GM18499 (cell line): ENCODE data around the gene CADPS2.
"Not testable (repeated sequence)": the region's sequence is repeated elsewhere in the genome, so short reads cannot be mapped to it uniquely, and the experiment has no call there.

Experiments used
- ATAC-seq: cut with Tn5 transposase; IDR thresholded peaks from one replicate; pipeline ENCODE4 v1.9.1; 2021; ENCODE audit warnings: moderate number of reproducible peaks; ENCODE audit not compliant: insufficient read depth, unreplicated experiment

Gene CADPS2

DNA sequence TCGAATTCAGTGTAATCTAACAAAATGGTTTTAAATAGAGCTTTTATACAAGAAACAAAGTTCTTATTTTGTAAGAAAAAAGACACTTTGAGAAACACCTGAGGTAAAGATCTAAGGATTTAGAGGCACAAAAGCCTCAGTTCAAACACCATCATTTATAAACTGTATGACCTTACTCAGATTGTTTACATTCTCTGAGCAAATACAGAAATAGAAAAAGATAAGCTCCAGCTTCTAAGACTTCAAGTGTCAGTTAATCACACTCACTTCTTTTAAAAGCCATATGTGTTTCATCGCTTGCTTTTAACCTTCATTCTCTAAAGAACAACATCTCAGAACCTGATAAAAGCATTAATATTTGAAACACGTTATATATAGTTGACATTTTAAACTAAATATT, 27.9 kb downstream of the CADPS2 start:
- no peak for ATAC-seq

DNA sequence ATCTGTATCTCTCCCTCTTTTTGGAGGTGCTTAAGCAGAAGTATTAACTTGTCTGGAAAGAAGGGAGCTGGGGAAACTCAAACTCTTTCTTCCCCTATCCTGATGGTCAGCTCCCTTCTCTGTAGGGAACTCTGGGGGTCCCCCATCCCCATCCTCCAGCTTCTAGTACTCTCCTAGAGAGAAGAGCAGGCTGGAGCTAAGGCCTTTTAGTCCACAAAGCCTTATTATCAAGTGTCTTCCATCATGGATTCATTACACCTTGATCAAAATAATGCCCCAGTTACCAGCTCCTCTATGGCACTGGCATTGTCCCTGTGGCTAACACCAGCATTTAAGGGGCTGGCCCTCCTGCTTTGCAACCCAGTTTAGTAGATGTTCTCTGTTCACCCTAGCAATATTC, 35.7 kb downstream of the CADPS2 start:
- ATAC-seq: no peak

DNA sequence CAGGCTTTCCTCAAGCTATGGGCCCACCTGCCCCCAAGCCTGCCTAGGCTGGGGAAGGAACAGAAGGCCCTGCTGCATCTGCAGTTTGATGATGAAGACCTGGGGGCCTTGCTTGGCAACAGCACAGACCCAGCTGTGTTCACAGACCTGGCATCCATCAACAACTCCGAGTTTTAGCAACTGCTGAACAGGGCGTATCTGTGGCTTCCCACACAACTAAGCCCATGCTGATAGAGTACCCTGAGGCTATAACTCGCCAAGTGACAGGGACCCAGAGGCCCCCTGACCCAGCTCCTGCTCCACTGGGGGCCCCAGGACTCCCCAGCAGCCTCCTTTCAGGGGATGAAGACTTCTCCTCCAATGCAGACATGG, 36.3 kb downstream of the CADPS2 start:
- no peak for ATAC-seq

DNA sequence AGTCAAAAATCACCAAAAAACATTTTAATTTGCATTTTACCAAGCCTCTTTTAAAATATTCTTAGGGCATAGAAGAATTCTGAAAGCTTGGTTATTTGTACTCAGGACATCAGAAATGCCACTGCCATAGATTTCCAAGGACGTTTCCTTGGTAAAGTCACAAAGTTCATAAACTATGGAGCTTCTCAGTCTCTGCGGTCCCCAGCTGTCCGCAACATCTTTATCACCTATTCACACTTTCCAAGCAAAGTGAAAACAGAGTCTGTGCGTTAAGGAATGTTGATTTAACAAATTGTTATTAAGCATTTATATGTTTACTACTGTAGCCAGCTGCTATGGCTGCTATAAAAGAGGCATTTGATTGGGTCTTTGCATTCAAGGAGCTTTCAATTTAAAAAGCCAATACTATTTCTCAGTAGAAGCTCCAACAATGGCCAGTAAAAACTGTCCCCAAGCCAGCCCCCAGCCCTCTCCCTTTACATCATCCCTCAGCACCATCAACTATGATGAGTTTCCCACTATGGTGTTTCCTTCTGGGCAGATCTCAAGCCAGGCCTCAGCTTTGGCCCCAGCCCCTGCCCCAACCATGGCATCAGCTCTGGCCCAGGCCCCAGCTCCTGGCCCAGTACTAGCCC, 36.8 kb downstream of the CADPS2 start:
- no peak for ATAC-seq

DNA sequence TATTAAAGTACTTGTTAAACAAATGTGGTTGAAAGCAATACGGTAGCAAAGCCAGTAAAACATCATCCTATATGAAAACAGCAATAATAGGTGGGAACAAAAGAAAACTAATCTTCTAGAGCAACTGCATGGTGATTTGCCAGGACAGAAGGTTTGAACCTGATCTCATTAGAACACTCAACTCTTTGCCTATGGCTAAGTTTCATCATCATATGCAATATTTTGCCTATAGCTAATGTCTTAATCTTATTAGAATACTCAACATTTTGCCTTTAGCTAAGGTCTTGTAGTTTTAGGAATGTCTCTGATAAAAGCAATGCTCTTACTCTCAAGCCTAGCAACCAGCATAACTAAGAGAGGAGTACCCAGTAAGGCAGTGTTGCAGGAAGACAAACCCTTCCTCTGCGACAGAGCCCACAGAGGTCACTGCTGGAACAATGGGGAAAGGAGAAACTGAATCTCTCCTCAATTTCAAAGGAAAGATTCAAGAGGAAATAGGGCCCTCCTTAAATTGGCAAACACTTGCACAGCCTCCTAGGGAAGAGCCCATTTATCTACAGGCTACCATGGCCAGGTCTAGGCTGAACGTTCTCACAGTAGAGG, 38.3 kb downstream of the CADPS2 start:
- ATAC-seq: no peak

DNA sequence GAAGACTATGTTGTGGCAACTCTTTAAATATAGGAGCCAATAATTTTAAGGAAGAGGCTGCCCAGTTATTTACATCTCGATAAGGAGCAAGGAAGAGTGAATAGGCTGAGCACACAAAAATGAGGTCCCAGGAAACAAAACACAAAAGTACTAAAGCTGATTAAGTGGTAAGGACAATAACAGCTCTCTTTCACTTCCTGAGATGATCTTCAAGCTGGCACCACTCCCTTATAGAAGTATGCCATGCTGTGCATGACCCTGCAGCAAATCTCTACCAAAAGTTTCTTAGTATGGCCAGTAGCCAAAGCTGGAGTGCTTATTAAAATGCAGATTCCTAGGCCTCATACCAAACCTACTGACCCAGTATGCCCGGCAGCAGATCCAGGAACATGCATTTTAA, 39.7 kb downstream of the CADPS2 start:
- ATAC-seq: no peak

DNA sequence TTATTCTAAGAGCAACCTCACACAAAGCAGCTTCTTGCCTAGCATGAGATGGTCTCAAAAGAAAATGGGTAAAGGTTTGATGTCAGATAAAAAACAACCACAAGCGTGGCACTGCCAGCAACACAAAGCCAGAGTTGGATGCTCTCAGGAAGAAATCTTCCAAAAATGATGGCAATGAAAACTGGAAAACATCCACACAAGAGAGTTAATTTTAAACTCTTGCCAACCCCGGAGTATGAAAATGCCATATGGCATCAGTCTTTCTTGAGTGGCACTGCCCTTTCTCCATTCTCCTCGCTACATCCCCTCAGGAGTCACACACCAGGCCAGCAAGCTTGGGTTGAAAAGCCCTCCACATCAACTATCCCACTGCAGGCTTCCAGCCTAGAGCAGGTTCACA, 41.0 kb downstream of the CADPS2 start:
- no peak for ATAC-seq

DNA sequence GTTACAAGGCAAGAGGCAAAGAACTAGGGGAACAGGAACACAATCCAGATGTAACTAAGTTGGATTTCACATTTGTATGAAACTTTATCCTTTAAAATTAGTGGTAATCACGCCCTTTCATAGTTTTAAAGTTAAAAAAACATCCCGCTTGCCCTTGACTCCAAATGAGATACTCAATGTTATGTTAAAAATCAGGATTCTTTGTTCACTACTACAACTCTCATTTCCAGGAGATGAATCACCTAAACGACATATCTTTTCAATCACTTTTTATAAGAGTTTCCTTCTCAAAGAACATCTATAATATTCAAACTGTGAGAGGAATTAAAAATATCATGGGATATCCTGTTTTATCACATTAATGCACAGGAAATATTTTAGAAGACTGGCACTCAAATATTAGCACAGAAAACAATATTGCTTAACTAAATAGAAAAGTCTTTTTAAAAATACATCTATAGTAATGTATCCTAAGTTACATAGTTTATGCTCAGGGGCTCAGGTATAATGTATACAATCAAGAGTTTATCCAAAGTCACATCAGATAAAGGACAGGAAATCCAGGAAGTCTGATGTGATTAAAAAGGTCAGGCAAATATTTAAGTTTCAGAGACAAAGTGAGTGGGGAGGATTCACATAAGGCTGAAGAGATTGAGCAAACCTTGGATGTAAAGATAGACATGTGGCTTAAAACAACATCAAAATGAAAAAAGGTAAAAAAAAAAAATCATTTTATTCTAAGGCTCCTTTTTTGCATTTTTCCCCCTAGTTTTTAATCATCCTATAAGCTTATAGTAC, 41.9 kb downstream of the CADPS2 start:
- ATAC-seq: no peak

DNA sequence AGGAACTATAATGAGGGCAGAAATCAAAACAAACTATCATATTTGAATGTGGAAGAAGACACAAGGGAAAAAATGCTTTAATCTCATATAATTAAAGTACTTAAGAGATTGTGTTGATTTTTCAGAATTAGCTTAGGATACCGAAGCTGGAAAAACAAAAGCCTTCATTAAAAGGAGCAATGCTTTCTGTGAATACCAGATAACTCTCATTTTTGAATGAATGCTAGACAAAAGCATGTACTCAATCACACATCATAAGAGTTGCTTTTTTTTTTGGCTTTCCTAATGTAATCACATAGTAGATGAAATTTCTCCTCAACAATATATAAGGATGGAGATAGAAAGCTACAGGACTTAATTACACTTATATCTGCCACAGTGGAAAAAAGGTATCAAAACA, 43.3 kb downstream of the CADPS2 start:
- no peak for ATAC-seq

DNA sequence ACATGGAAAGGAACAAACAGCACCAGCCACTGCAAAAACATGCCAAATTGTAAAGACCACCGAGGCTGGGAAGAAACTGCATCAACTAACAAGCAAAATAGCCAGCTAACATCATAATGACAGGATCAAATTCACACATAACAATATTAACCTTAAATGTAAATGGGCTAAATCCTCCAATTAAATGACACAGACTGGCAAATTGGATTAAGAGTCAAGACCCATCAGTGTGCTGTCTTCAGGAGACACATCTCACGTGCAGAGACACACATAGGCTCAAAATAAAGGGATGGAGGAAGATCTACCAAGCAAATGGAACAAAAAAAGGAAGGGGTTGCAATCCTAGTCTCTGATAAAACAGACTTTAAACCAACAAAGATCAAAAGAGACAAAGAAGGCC, 50.0 kb downstream of the CADPS2 start:
- ATAC-seq: not testable (repeated sequence)

DNA sequence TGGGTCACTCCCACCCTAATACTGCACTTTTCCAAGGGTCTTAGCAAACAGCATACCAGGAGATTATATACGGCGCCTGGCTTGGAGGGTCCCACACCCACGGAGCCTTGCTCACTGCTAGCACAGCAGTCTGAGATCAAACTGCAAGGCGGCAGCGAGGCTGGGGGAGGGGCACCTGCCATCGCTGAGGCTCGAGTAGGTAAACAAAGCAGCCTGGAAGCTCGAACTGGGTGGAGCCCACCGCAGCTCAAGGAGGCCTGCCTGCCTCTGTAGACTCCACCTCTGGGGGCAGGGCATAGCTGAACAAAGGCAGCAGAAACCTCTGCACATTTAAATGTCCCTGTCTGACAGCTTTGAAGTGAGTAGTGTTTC, 51.7 kb downstream of the CADPS2 start:
- not testable (repeated sequence) for ATAC-seq

DNA sequence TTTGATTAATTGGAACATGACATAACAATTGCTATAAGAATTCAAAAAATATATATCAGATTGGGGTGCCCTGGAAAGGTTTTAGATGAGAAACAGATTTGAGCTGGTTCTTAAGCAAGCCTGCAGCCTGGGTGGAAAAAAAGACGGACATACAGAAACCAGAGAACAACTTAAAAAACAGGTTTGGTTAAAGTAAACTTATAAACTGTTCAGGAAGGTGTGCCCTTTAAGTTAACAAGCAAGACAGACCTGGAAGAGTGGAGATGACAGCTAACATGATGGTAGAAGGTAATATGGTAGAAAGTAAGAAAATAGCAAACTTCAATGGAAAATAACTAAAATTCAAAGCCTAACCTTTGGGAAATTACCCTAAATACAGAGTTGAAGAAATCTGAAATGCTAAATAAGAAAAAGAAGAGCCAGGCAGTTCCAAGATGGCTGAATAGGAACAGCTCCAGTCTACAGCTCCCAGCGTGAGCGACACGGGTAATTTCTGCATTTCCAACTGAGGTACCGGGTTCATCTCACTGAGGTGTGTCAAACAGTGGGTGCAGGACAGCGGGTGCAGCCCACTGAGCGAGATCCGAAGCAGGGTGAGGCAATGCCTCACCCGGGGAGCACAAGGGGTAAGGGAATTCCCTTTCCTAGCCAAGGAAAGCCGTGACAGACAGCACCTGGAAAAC, 52.2 kb downstream of the CADPS2 start:
- ATAC-seq: no peak

DNA sequence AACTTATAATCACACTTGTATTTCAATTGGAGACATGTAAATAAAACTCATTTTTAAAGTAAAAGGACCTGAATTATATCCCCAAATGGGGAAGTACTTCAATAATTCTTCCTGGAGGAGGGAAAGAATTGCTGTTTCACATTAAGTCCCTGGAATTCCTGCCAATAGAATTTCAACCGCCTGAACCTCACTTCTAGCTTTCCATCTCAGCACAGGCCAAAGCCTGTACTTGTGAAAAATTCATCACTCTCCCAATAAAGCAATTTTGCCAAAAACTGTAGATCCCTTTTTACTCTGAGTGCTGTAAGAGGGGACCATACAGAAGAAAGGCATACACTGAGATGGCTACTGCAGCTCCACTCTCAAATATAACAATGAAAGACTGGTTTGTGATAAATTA, 54.8 kb downstream of the CADPS2 start:
- no peak for ATAC-seq

DNA sequence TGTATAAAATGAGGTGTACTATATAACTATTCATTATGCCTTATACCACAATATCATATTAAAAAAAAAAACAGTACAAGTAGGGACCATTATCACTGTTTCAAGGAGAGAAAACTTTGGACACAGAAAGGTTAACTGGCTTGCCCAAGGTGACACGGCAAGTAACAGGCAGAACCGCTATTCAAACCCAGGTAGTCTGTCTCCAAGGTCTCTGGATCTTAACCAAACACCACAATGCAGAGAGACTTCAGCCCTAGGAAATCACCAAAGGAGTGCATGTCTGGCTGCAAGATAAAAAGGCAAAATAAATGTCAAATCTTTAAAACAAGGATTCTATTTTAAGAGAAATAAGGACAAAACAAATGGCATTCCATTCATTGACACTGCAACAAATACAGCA, 56.3 kb downstream of the CADPS2 start:
- ATAC-seq: no peak

DNA sequence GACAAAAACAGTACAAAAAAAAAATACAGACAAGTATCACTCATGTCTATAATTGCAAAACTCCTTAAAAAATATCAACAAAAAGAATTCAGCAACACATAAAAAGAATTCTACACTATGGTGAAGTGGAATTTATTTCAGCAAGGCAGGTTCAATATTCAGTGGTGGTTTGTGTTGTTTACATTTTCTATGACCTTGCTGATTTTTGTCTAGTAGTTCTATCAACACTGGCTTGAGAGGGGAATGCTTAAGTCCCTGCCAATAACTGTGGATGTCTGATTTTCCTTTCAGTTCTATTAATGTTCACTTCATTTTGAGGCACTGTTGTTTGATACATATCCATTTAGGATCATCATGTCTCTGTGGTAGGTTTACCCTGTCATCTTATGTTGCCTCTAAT, 58.5 kb downstream of the CADPS2 start:
- ATAC-seq: no peak

DNA sequence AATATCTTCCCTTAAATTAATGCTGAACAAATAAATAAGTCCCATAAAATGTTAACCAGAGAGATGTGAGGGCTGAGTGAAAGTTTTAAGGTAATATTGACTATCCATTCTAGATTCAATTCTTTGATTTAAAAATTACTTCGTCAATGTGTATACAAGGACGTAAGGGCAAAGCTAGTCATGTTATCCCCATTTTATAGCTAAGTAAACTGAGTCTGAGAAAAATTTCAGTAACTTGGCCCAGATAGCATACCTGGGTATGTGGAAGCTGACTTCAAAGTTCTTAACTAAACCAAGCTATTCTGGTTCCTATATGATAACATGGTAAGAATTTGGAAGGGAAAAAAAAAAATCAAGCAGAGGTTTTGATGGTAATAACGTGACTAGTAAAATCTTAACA, 72.4 kb downstream of the CADPS2 start:
- no peak for ATAC-seq

DNA sequence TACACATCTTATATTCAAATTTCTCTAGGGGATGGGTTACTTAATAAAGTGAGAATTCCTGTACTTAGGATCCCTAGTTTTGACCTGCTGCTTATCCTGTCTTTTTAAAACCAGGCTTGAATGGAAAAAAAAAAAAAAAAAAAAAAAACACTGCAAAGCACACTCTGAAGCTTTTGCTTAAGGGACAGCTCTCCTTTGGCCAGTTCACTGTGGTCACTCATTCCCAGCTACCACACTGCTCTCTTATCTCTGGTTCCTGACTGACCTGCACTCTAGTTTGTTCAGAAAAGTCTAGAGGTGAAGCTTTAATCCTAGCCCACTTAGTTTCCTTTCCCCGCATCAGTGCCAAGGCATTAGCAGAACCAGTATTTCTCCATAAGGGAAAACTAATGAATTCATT, 82.4 kb downstream of the CADPS2 start:
- ATAC-seq: no peak

DNA sequence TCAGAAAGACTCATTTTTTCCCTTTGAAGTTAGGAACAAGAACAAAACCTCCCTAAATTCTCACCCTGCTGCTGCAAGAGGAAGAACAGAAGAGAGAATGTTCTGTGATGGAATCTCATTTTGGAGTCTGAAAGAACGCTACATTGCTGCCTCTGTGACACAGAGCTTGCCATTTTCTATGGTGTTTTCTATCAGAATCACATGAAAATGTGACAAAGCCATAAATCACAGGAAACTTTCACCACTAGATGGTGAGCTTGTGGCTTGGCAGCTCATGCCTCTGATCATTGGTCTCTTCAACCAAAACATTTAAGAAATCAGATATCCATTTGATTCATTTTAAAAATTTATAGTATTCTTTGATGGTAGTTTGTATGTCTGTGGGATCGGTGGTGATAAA, 82.9 kb downstream of the CADPS2 start:
- ATAC-seq: no peak

DNA sequence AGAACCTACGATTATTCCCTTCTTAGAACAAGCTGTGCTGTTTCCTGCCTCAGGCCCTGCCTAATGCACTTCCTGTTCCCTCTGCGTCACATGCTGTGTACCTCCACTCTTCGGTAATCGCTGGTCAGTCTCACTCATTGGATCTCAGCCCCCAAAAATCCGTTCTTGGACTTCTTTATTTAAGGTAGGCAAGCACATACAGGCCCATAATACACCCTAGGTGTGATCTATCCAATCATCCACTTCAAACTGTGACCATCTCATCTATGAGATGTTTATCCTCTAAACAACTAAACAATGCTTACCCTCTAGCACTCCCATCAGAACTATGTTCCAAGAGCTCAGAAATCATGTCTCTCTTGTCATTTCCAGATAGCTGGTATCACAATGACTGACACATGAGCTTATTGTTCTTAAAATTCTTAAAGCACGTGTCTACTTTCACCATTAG, 83.9 kb downstream of the CADPS2 start:
- ATAC-seq: no peak

DNA sequence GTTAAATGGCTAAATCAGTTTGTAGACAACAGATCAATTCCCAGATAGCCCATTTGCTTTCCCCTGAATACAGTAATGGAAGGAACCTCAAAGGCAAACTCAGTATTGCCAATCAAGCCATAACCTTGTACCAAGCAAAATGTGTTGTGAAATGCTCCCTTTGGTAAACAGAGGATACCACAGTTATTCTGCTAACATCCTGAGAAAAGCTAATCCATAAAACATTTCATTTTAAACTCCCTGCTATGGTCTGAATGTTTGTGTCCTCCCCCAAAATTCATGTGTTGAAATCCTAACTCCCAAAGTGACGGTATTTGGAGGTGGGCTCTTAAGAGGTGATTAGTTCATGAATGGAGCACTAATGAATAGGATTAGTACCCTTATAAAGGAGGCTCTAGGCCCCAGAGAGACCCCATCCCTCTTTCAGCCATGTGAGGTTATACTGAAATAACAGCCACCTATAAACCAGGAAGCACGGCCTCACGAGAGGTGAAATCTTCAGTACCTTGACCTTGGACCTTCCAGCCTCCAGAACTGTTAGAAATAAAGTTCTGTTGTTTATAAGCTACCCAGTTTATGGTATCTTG, 94.2 kb downstream of the CADPS2 start:
- ATAC-seq: no peak

DNA sequence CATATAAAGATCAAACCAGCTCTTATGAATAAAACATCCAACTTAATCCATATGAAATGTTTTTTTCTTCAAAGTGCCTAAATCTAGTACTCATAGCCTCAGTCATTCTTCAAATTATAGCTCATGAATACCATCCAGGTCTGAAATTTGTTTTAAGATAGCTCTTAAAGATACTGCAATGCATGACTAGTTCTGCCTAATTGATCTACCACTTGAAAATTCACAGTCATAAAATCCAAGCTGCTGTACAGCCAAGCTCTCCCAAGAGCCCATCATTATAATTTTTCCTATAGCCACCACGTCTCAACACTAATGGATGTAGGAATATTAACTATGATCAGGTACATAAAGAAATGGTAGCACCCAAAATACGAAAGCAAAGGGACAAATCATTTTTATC, 95.7 kb downstream of the CADPS2 start:
- ATAC-seq: no peak
